Cardiac septum (tissue), 1 donor: ENCODE measurements around the gene MAP4K1. TPM values are rescaled to one million over a fixed set of nuclear protein-coding genes. Genes with fewer than 3 reads are reported as not detected.
"Not testable (repeated sequence)": the region's sequence is repeated elsewhere in the genome, so short reads cannot be mapped to it uniquely, and the experiment has no call there.

ENCODE experiments used
- DNase-seq: peaks from one replicate; pipeline ENCODE4 v3.0.0-alpha.2; 2020; ENCODE audit warnings: low spot score
- intact Hi-C: fragments of 100-400 bp; cut with DNase I; formaldehyde crosslinking; loops from one replicate; pipeline ENCODE4 v1.14.0; 2022
- total RNA-seq: library from RNA; stranded (reverse); fragmentation: NEBNext Ultra II Directional; extraction: Animal tissue kit (Norgen Biotek cat#: 25700); gene quantifications from one replicate; pipeline ENCODE4 v1.2.1, GENCODE V29; 2021
- donor health status: DM: no; HTN: no; CAD: no.

Gene MAP4K1
- total RNA-seq, 1 donor from 2014 or later: 1.5 TPM

DNA sequence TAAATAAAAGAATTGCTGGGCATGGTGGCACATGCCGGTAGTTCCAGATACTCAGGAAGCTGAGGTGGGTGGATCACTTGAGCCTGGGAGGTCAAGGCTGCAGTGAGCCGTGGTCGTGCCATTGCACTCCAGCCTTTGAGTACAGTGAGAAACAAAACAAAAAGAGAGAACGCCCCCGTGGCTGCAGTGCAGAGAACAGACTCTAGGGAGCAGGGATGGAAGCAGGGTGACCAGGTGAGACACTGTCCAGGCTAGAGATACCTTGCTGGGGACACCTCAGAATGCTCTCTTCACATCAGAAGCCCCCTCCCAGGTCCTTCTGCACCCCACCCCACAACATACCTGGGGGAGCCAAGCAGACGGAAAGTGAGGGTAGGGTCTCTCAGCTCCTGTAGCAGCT, 24.8 kb downstream of the MAP4K1 start:
- DNase-seq: no peak
- intact Hi-C loops: no loop called here

DNA sequence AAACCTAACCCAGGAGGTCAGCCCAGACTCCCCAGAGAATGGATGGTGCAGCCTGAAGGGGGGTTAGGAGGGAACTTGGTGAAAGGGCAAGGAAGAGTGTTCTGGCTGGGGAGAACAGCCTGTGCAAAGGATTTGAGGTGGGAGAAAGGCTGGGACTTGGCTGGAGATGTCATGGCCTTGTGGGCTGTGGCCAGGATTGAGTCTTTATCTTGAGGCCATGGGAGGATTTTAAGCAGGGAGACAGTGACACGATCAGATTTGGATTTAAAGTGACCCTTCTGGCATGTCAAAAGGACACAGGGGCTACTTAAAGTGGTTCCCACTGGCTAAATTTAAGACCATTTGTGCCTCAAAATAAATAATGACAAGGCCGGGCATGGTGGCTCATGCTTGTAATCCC, 29.7 kb downstream of the MAP4K1 start:
- no peak for DNase-seq
- intact Hi-C loops: no loop called here

DNA sequence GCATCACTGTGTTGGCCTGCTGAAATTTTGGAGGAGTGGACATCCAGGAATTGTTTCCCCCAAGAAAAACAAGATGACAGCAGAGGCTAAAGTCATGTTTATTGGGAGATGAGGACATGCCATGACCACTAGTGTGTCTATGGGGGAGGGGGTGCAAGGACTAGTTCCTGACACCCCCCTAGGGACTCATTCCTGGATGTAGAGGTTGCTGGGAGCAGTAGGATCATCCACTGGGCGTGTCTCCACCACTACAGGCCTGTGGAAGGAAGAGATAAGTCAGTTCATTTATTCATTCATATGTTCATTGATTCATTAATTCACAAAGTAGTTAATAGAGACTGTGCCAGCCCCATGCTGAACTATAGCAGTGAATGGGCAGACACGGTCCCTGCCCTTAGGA, 30.2 kb downstream of the MAP4K1 start:
- no peak for DNase-seq
- intact Hi-C loops: no loop called here

DNA sequence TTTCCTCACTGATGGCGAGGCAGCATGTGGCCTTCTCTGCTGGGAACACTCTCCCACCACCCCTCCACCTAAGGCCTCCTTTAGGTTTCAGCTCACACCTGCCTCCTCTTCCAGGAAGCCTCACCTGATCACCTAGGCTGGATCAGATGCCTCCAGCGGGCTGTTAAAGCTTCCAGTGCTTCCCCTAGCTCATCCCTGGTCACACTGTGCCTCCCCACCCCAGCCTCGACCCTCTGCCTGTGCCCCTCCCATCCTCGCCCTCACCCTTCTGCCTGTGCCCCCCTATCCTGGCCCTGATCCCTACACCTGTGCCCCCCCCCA, 33.8 kb downstream of the MAP4K1 start:
- intact Hi-C loops: no loop called here
- no peak for DNase-seq

DNA sequence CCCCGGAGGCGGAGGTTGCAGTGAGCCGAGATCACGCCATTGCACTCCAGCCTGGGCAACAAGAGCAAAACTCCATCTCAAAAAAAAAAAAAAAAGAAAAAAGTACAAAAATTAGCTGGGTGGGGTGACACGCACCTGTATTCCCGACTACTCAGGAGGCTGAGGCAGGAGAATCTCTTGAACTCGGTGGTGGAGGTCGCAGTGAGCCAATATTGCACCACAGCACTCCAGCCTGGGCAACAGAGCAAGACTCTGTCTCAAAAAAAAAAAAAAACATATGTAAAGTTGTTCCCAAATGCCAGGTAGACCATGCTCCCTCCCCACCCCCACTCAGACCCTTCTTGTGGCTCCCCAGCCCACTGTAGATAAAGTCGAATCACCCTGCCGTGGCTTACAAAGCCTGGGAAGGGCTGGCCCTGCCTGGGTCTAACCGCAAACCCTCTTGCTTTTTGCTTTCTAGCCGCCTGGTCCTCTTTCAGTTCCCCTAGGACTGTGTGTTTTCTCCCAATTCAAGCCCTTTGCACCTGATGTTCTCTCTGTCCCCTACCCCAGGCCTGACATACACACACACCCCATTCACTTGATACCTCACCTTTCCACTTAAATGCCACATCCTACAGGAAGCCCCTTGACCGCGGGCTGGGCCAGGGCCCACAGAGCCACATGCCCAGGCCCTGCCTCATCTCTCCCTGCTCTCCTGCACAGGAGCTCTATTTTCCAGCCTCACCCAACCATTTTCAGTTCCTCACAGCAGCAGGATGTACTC, 34.4 kb downstream of the MAP4K1 start:
- DNase-seq: no peak
- intact Hi-C loops: no loop called here

DNA sequence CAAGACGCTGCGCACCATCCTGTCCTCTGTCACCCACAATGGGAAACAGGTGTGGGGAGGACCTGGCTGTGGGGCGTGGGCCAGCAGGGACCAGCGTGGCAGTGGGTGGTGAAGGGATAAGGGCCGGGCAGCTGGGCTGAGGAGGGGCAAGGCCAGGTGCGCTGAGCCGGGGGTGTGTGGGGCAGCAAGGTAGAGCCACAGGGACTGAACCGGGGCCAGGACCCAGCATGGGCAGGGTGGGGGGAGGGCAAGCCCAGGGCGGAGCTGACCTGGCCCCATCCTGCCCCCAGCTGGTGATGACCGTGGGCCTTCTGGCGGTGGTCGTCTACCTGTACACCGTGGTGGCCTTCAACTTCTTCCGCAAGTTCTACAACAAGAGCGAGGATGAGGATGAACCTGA, 37.7 kb downstream of the MAP4K1 start:
- intact Hi-C loops: no loop called here
- no peak for DNase-seq

DNA sequence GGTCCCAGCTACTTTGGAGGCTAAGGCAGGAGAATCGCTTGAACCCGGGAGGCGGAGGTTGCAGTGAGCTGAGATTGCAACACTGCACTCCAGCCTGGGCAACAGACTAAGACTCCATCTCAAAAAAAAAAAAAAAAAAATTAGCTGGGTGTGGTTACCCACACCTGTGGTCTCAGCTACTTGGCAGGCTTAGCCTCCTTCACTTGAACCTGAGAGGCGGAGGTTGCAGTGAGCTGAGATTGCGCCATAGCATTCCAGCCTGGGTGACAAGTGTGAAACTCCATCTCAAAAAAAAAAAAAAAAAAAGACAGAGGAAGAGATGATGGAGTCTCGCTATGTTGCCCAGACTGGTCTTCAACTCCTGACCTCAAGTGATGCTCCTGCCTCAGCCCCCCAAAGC, 38.4 kb downstream of the MAP4K1 start:
- DNase-seq, intact Hi-C loops: not testable (repeated sequence)

DNA sequence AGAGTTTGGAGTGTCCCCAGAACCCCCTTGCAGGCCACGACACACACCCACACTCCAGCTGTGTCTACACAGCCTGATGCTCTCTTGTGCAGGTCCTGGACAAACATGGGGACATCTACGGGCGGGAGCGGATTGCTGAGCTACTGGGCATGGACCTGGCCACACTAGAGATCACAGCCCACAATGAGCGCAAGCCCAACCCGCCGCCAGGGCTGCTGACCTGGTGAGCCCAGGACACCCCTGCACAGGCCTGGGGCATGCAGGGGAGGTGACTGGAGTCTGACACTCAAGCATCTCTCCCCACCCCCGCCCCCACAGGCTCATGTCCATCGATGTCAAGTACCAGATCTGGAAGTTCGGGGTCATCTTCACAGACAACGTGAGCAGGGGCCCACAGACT, 39.9 kb downstream of the MAP4K1 start:
- intact Hi-C loops: no loop called here
- no peak for DNase-seq

DNA sequence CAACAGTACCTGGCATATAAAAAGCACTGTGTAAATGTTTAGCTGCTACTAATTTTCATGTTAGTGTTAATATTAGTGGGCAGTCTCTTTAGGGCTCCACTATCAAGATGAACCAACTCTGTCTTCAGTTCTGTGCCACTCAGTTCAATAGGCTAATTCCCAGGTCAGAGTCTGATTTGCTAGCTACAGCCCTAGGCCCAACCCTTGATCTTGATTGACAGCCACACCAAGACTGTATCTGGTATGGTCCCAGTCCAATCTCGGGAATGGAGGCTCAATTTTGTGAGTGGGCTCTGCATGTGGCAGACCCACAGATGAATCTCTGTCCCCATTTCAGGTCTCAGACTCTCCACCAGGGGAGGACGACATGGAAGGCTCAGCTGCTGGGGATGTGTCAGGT, 46.1 kb downstream of the MAP4K1 start:
- no peak for DNase-seq
- intact Hi-C loops: no loop called here

DNA sequence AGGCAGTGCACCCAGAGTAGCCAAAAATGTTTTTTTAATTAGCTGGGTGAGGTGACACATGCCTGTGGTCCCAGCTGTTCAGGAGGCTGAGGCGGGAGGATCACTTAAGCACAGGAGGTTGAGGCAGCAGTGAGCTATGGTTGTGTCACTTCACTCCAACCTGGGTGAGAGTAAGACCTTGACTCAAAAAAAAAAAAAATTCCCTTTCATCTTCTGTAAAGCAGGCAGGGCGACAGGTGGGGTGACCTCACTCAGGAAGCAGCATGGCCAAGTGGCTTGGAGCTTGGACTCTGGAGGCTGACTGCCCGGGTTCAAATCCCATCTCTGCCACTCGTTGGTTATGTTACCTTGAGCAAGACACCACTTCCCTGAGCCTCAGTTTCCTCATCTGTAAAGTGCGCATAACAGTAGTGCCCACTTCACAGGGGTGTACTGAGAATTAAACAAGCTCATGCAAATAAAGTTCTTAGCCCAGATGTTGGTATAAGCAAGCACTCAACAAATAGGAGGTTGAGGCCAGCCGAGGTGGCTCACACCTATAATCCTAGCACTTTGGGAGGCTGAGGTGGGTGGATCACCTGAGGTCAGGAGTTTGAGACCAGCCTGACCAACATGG, 48.3 kb downstream of the MAP4K1 start:
- intact Hi-C loops: no loop called here
- no peak for DNase-seq

DNA sequence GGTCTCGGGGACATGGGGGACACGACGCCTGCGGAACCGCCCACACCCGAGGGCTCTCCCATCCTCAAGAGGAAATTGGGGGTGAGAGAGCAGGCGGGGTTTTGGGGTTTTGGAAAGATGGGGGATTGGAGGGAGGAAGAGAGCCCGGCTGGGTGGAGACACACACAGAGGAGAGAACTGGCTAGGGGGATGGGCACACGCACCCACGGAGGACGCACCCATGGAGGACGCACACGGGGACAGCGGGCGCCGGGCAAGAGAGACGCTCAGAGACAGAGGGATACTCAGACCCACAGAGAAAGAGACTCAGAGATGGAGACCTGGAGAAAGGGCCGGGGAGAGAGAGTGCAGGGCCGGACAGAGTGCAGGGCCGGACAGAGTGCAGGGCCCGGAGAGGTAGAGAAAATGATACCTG, 52.1 kb downstream of the MAP4K1 start:
- no peak for DNase-seq

DNA sequence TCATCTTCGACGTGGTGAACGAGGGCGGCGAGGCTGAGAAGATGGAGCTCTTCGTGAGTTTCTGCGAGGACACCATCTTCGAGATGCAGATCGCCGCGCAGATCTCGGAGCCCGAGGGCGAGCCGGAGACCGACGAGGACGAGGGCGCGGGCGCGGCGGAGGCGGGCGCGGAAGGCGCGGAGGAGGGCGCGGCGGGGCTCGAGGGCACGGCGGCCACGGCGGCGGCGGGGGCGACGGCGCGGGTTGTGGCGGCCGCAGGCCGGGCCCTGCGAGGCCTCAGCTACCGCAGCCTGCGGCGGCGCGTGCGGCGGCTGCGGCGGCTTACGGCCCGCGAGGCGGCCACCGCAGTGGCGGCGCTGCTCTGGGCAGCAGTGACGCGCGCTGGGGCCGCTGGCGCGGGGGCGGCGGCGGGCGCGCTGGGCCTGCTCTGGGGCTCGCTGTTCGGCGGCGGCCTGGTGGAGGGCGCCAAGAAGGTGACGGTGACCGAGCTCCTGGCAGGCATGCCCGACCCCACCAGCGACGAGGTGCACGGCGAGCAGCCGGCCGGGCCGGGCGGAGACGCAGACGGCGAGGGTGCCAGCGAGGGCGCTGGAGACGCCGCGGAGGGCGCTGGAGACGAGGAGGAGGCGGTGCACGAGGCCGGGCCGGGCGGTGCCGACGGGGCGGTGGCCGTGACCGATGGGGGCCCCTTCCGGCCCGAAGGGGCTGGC, 52.6 kb downstream of the MAP4K1 start:
- intact Hi-C loops: no loop called here
- no peak for DNase-seq

More for the DNA sequence above, 52.1 kb downstream of the MAP4K1 start:
- intact Hi-C loops: no loop called here

DNA sequence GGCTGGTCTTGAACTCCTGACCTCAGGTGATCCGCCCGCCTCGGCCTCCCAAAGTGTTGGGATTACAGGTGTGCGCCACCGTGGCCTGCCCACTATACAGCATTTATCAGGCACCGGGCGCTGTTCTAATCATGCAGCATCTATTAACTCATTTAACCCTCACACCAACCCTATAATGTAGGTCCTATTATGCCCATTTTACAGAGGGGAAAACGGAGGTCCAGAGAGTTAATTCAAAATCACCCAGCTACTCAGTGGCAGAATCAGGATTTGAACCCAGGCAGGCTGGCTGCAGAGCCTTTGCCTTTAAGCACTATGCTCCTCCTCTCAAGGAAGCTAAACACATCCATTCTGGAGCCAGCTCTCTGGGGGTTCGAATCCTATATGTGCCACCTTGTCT, 54.3 kb downstream of the MAP4K1 start:
- intact Hi-C loops: no loop called here
- no peak for DNase-seq

DNA sequence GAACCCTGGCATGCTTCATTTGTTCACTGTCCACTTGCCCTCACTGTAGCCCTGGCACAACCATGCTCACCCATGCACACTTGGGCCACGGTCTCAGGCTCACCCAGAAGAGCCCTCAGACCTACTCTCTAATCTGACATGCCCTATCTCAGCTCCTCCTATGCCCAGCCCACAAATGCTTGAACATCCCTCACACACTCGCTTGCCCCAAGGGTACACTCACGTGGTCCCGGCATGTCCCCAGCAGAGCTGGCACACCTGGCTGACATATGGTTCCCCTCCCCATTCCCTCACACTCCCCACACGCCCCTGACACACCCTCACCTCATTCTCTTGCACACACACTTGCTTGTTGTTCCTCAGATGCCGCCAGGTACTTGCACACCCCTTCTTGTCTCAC, 55.7 kb downstream of the MAP4K1 start:
- intact Hi-C loops: no loop called here

DNA sequence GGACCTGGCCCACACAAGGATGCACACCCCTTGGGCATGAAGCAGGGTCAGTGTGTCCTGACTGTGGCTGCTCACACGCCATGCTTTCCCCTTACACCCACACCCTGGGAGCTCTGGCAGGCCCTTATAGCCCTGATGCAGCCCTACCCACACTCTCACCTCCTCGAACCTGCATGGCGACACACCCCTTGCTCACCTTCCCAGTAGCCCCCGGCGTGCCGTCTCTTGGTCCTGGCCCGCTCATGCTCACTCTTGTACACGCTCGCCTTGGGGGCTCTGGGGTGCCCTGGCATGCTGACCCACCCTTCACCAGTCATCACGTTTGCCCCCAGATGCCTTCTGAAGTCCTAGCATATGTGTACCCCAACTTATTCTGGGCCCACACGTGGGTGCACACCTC, 56.1 kb downstream of the MAP4K1 start:
- intact Hi-C loops: no loop called here

More for the DNA sequence above, 55.7 kb downstream of the MAP4K1 start:
- DNase-seq: no peak

DNA sequence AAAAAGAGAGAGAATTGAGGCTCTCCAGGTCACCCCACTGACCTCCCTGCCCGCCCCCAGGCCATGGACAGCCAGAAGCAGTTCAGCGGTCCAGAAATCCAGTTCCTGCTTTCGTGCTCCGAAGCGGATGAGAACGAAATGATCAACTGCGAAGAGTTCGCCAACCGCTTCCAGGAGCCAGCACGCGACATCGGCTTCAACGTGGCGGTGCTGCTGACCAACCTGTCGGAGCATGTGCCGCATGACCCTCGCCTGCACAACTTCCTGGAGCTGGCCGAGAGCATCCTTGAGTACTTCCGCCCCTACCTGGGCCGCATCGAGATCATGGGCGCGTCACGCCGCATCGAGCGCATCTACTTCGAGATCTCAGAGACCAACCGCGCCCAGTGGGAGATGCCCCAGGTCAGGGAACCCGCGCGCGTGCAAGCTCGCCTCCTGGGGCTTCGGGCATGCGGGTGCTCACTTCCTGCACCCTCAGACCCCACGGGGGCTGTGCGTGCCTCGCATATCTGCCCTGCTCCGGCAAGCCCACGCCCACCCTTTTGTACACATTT, 56.6 kb downstream of the MAP4K1 start:
- intact Hi-C loops: no loop called here
- no peak for DNase-seq

More for the DNA sequence above, 56.1 kb downstream of the MAP4K1 start:
- DNase-seq: no peak

DNA sequence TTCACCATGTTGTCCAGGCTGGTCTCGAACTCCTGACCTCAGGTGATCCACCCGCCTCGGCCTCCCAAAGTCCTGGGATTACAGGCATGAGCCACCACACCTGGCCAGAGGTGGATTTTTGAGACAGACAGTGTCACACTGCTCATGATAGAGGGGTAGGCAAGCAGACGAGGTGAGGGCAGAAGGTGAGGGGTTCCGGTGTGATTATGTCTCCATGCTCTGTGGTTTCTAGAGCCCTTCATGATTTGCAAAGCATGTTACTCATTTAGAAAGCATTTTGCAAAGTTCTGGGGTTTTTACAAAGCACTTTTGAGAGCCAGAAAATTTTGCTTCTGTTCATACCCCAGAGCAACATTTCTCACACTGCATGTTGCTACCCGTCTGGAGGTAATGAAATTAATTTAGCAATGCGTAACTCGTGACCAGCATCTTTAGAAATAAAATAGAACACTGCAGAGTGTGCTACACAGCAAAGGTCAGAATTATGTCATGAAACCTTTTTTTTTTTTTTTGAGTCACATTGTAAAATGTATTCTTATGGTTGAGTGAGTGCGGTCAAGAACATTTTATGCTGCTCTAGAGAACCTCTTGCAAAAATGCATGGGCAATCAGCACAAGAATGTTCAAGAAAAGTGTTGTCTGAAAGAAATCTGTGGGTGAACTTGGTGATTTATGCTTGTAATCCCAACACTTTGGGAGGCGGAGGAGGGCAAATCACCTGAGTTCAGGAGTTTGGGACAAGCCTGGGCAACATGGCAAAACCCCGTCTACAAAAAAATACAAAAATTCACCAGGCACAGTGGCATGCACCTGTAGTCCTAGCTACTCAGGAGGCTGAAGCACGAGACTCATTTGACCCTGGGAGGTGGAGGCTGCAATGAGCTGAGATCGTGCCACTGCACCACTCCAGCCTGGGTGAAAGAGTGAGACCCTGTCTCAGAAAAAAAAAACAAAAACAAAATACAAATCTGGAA, 58.0 kb downstream of the MAP4K1 start:
- DNase-seq: no peak

DNA sequence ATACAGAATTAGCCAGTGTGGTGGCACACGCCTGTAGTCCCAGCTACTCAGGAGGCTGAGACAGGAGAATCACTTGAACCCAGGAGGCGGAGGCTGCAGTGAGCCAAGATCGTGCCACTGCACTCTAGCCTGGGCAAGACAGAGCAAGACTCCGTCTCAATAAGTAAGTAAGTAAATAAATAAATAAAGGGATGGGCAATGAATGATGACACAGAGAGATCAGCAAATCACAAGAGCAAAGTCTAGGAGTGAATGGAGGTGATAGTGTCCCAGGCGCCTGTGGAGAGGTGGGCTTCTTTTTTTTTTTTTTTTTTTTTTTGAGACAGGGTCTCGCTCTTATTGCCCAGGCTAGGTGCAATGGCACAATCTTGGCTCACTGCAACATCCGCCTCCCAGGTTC, 58.8 kb downstream of the MAP4K1 start:
- intact Hi-C loops, DNase-seq: not testable (repeated sequence)

More for the DNA sequence above, 58.0 kb downstream of the MAP4K1 start:
- intact Hi-C loops: no loop called here

DNA sequence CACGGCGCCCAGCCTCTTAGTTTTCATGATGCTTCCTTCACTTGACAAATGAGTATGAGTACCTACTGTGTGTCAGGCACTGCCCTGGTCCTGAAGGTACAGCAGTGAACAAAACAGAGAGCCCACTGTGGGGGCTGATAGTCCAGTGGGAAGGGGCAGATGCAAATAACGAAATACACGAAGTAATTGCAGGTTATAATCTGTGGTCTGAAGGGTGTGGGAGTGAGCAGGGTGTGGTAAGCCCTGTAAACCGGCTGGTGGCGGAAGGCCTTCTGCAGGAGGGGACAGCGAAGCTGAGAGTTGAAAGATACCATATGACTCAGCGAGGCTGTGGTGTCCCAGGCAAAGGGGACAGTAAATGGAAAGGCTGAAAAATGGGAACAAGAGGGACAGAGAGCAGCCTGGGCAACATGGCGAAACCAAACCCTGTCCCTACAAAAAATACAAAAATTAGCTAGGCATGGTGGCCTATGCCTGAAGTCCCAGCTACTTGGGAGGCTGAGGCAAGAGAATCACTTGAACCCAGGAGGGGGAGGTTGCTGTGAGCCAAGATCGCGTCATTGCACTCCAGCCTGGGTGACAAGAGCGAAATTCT, 60.5 kb downstream of the MAP4K1 start:
- intact Hi-C loops: no loop called here
- DNase-seq: no peak
